GM12891 (cell line): ENCODE data around the gene CCDC97.

Experiments
- PAX5 ChIP-seq: IDR thresholded peaks from 2 replicates; pipeline ENCODE4 v1.6.1; 2011; ENCODE audit warnings: low read length, moderate library complexity, mild to moderate bottlenecking; ENCODE audit not compliant: insufficient read depth, severe bottlenecking
- POLR2A ChIP-seq: IDR thresholded peaks from 2 replicates; pipeline ENCODE4 v1.6.1; 2011; ENCODE audit warnings: low read depth, low read length, control low read depth
- POLR2AphosphoS5 ChIP-seq: IDR thresholded peaks from 2 replicates; pipeline ENCODE4 v1.6.1; 2011; ENCODE audit warnings: low read depth, low read length, control low read depth
- TAF1 ChIP-seq: IDR thresholded peaks from 2 replicates; pipeline ENCODE4 v1.6.1; 2011; ENCODE audit warnings: low read depth, low read length, control low read depth

- TF ChIP-seq POLR2A (no peak), POLR2AphosphoS5 (no peak), TAF1 (no peak), PAX5 (no peak)
These were observed 20.5 kb downstream of the CCDC97 start for GRCh38 chr19:41330481-41330880.
